HFFc6 (cell line): ENCODE results near the gene KIF1C. TPM values are rescaled to one million over a fixed set of nuclear protein-coding genes. Genes with fewer than 3 reads are reported as not detected.
A peak's percentile ranks its signal among the peaks of the same experiment; 100 is the strongest.

Experiments used
- DNase-seq: peaks from one replicate; pipeline ENCODE4 v3.0.0-alpha.2; 2018
- H3K27ac Mint-ChIP-seq: 2 replicates; pipeline ENCODE4 v1.8.0; 2020; ENCODE audit warnings: mild to moderate bottlenecking, mixed read lengths
- H3K27me3 Mint-ChIP-seq: 2 replicates; pipeline ENCODE4 v1.8.0; 2021; ENCODE audit warnings: mild to moderate bottlenecking, moderate library complexity, mixed read lengths; ENCODE audit not compliant: insufficient read depth
- H3K36me3 Mint-ChIP-seq: 2 replicates; pipeline ENCODE4 v1.8.0; 2021; ENCODE audit warnings: low read depth, mixed read lengths
- H3K4me1 Mint-ChIP-seq: 2 replicates; pipeline ENCODE4 v1.8.0; 2020; ENCODE audit warnings: low read depth, mixed read lengths
- H3K4me3 Mint-ChIP-seq: 2 replicates; pipeline ENCODE4 v1.8.0; 2020; ENCODE audit warnings: mild to moderate bottlenecking, moderate library complexity, mixed read lengths
- H3K9me3 Mint-ChIP-seq: 2 replicates; pipeline ENCODE4 v1.8.0; 2020; ENCODE audit warnings: mild to moderate bottlenecking, mixed read lengths
- CTCF ChIP-seq: fragments of 200-600 bp; sonication (generic); IDR thresholded peaks from 2 replicates; pipeline ENCODE4 v1.5.0; 2021; ENCODE audit warnings: antibody characterized with exemption, mild to moderate bottlenecking
- total RNA-seq, 6 experiments: library from RNA; stranded (reverse); fragmentation: NEBNext Ultra II Directional; extraction: Animal tissue kit (Norgen Biotek cat#: 25700); gene quantifications; 2 replicates in 1 of 6; 3 replicates in 5 of 6; pipeline ENCODE4 v1.2.3, GENCODE V29; 2021

KIF1C gene
- total RNA-seq, 6 experiments from 2014 or later = 174 to 200 (median 178) TPM

DNA sequence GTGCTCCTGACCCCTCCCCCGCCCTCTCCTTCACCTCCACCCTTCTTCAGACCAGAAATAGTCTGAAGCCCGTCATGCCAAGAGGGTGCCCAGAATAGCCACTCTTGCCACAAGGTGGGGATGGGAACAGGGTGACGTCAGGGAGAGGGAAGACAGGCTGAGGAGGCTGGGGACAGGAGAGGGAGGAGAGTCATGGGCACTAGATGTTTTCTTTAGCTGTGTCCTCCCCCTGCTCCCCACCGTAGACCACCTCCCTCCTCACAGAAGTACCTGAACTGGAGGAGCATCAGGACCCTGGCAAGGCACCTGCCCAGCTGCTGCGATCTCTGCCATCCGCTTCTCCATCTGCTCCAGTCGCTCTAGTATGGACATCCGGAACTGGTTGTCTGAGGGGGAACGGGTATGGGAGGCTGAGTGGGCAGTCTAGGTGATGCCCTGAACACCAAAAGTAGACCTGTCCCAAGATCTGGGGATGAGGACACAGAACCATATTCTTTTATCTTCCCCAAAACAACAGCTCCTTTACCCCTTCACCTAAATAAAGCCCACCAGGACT is 23.6 kb upstream of the KIF1C start:
- TF ChIP-seq CTCF = no peak
- Mint-ChIP-seq H3K27ac (no peak overlapping the region), H3K9me3 (no peaks in the 10 kb centered on the region), H3K36me3 (peaks cover 19% of the 10 kb centered on the region), H3K4me1 (no peaks in the 10 kb centered on the region), H3K27me3 (no peaks in the 10 kb centered on the region; the same call in 1 of the 2 replicates), H3K4me3 (no peak overlapping the region)
- DNase-seq = no peak

GRCh38 chr17:4978726-4979125 is 19.0 kb upstream of the KIF1C start:
- Mint-ChIP-seq H3K4me3 (no peak overlapping the region), H3K27me3 (peaks cover 3% of the 10 kb centered on the region), H3K9me3 (no peaks in the 10 kb centered on the region), H3K27ac (no peak overlapping the region), H3K36me3 (peaks cover 19% of the 10 kb centered on the region), H3K4me1 (peaks cover 18% of the 10 kb centered on the region)
- TF ChIP-seq CTCF = no peak
- no peak for DNase-seq

GRCh38 chr17:4980644-4981216 is 17.0 kb upstream of the KIF1C start:
- no peak for DNase-seq
- peak; percentile 87 for TF ChIP-seq CTCF
- Mint-ChIP-seq H3K27me3 (peaks cover 3% of the 10 kb centered on the region), H3K27ac (no peak overlapping the region; the same call in none of the 2 replicates), H3K4me3 (no peak overlapping the region), H3K36me3 (peaks cover 26% of the 10 kb centered on the region), H3K9me3 (no peaks in the 10 kb centered on the region), H3K4me1 (peaks cover 28% of the 10 kb centered on the region)

- H3K27ac Mint-ChIP-seq = 0 out of 2 replicates have a peak overlapping the region, but pooled peaks have one; percentile 45
- H3K27me3 Mint-ChIP-seq = peaks cover 3% of the 10 kb centered on the region
- H3K9me3 Mint-ChIP-seq = no peaks in the 10 kb centered on the region
- H3K36me3 Mint-ChIP-seq = peaks cover 29% of the 10 kb centered on the region
- H3K4me3 Mint-ChIP-seq = no peak overlapping the region
- DNase-seq = no peak
- H3K4me1 Mint-ChIP-seq = peaks cover 38% of the 10 kb centered on the region
- no peak for TF ChIP-seq CTCF
These were observed 15.4 kb upstream of the KIF1C start for GRCh38 chr17:4982305-4982704.

- H3K4me3 Mint-ChIP-seq = peak overlapping the region; percentile 94
- DNase-seq = no peak
- H3K9me3 Mint-ChIP-seq = no peaks in the 10 kb centered on the region
- no peak for TF ChIP-seq CTCF
- peaks cover 34% of the 10 kb centered on the region for H3K36me3 Mint-ChIP-seq
- H3K27ac Mint-ChIP-seq = peak overlapping the region; percentile 93
- H3K27me3 Mint-ChIP-seq = peaks cover 1% of the 10 kb centered on the region; the same call in 1 of the 2 replicates
- peaks cover 58% of the 10 kb centered on the region for H3K4me1 Mint-ChIP-seq
These were observed 11.3 kb upstream of the KIF1C start for GRCh38 chr17:4986403-4986802.
